Stimulated activated CD4-positive, alpha-beta T cell treated with anti-CD3 and anti-CD28 coated beads, Interleukin-15, amount 100 ng/mL, for 1 hour (primary cell): ENCODE measurements around the gene SPTAN1.
A peak's percentile ranks its signal among the peaks of the same experiment; 100 is the strongest.
"Not testable (repeated sequence)": the region's sequence is repeated elsewhere in the genome, so short reads cannot be mapped to it uniquely, and the experiment has no call there.

Source experiments
- DNase-seq, 2 donors: peaks; one replicate each; pipeline ENCODE4 v3.0.0-alpha.2; 2020; ENCODE audit warnings: low read depth in 1 of 2, low spot score in 1 of 2

SPTAN1 gene

DNA sequence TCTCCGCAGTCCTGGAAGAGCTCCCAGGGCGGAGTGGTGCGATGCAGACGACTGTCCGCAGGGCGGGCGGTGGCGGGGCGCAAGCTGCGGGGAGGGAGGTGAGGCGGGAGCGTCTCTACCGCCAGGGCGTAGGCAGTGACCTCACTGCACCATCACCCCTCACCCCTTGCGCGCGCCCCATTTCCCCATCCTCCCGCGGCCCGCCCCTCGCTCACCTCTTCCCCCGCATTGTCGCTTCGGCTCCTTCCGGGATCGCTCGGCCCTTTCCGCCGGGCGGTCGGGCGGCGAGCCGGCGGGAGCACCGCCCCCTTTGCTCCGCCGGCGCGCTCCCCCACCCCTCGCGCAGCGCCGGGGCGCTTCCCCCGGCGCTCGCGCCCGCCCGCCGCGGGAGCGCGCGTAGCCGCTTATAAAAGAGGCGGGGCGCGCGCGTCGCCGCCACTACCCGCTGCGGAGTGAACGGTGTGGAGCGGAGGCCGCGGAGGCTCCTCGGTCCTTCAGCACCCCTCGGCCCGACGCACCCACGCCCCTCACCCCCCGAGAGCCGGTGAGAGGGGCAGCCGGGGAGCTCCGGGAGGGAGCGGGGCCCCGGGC, at the start of gene SPTAN1:
Gene SPTAN1 (plus strand): TSS at position 435 of the 591 bp plus-strand sequence. CDS start 14,154 bp downstream, outside the sequence.
- DNase-seq = peak; percentile 89 to 94

DNA sequence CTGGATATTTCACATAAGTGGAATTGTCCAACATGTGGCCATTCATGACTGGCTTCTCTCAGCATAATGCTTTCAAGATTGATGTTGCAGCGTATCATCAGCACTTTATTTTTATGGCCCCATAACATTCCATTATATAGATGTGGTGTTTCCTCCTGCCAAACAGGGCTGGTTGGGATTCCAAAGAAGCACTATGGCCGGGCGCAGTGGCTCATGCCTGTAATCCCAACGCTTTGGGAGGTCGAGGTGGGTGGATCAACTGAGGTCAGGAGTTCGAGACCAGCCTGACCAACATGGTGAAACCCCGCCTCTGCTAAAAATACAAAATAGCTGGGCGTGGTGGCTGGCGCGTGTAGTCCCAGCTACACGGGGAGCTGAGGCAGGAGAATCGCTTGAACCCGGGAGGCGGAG, 49.0 kb upstream of the SPTAN1 start:
- not testable (repeated sequence) for DNase-seq

DNA sequence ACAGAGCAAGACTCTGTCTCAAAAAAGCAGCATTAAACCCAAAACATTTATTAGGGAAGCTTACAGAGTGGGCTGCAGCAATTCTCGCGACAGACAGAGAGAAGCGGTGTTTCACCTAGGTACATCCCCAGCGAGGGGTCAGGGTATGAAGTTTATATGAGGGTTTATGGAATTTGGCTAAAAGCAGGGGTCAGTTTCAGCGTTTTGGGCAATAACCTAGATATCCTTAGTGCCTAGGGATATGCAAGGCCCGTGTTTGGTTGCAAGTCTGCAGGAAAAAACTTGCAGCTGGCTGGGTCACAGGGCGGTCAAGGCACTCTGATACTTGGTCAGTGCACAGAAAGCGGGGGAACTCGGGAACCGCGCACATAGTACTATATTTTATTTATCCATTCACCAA, 48.5 kb upstream of the SPTAN1 start:
- no peak for DNase-seq

DNA sequence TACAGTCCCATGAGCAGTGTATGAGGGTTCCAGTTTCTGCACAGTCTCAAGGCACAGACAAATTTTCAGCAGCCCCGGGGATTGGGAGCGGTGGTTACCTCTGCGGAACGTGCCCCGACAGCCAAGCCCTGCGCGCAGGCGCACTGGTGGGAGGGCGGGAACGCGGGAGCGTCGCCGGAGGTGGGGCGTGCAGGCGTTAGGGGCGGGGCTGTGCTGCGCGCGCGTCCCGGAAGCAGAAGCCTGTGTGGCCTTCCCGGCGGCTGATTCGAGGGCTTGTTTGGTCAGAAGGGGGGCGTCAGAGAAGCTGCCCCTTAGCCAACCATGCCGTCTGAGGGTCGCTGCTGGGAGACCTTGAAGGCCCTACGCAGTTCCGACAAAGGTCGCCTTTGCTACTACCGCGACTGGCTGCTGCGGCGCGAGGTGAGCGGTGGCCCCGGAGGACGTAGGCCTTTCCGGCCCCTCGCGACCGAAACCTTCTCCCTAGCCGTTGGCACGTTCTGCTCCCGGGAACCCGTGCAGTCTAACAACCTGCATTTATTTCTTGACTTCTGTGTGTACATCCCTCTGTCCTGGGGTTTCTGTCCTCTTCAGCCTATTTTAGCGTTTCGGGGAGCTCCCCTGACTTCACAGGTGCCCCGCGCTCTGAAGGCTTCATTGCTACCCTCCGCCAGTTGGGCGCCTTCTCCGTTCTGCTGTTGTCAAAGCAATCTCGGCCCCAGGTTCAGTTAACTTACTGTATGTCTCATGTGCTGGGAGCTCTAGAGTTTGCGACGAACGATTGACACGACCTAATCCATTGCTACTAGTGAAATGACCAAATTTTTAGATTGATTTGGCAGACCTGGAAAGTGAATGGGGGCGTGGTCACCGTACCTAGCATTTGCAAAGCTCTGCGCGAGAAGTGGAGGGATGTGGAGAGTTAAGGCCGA, 47.6 kb upstream of the SPTAN1 start, which contains the start of gene GLE1:
Gene GLE1 (plus strand): TSS at position 235 of the 929 bp plus-strand sequence. CDS start 87 bp downstream, at position 322.
- DNase-seq = peak; percentile 95 to 98

DNA sequence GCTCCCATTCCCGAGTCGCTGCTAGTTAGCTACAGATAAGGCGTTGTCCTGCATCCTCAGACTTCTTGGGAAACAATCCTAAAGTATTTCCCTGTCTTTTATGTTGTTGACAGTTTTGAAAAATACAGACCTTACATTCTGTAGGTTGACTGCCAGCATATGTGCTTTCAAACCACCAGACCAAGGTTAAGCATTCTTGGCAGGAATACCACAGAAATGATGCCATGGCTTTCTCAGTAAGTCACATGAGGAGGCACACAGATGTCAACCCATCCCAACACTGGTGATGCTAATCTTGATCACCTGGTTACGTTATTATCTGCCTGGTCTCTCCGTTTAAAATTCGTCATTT, 47.0 kb upstream of the SPTAN1 start:
- no peak for DNase-seq

DNA sequence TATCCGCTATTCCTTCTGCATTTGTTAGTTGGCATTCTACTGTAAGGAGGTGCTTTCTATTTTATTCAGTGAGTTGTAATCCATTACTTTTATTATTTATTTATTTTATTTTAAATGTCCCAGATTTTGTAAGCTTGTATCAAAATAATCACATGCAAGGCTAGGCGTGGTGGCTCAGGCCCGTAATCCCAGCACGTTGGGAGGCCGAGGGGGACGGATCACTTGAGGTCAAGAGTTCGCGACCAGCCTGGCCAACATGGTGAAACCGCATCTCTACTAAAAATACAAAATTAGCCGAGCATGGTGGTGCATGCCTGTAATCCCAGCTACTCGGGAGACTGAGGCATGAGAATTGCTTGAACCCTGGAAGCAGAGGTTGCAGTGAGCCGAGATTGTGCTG, 46.5 kb upstream of the SPTAN1 start:
- not testable (repeated sequence) for DNase-seq

DNA sequence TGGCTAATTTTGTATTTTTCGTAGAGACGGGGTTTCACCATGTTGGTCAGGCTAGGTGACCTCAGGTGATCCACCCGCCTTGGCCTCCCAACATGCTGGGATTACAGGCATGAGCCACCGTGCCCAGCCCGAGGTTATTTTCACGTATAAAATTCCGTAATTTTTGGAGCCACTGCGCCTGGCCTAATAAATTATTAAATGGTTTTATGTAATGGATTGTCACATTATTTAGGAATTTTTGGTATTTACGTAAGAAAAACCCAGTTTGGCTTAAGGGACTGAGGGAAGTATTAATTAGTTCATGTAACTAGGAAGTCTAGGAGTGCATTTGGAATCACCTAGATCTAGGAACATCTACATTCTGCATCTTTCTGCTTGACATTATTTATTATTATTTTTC, 39.6 kb upstream of the SPTAN1 start:
- no peak for DNase-seq

DNA sequence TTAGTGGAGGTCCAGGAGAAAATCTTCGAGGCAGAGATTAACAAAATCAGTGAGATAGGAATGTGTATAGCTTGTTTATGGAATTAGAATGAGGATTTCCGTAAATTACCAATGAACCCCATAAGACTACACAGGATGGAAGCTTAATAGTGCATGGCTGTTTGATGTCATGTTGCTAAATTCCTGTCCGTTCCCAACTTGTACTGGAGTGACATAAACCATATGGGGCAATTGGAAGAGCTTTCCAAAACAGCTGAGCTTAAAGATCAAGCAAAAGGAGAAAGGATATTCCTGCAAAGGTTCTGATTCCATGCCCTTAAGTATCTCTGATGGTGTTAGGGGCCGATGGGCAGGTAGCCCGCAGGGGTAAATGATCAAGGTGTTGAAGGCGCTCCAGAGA, 30.4 kb upstream of the SPTAN1 start:
- DNase-seq = no peak

DNA sequence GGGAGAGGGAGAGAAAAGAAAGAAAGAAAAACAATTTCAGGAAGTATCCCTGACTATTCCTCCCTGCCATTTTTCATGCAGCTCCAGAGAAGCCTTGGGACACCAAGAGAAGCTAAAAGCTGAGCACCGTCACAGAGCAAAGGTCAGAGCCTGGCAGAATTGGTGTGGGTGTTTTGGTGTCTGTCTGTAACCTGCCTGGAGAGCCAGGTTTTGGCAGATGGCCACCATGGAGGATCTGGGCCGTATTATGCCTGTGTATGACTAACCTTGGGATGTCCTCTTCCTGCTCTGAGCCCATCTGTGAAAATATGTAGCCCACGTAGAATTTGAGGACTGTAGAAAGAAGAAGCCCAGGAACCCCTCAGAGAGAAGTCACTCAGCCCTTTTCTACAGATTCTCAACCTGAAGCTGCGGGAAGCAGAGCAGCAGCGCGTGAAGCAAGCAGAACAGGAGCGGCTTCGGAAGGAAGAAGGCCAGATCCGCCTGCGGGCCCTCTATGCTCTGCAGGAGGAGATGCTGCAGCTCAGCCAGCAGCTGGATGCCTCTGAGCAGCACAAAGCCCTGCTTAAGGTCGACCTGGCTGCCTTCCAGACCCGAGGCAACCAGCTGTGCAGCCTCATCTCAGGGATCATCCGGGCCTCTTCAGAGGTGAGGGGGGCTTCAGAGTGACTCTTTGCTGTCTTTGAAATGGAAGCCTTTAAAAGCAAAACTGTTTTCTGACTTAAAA, 29.0 kb upstream of the SPTAN1 start:
- no peak for DNase-seq

DNA sequence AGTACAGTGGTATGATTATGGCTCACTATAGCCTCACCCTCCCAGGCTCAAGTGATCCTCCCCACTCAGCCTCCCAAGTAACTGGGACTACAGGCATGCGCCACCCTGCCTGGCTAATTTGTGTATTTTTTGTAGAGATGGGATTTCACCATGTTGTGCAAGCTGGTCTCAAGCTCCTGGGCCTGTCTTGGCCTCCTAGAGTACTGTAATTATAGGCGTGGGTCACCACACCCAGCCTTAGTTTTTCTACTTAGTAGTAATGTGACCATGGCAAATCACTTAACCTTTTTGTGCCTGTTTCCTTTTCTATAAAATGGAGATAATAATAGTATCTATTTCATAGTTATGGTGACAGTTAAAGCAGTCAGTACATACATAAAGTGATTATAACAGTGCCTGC, 25.7 kb upstream of the SPTAN1 start:
- no peak for DNase-seq

DNA sequence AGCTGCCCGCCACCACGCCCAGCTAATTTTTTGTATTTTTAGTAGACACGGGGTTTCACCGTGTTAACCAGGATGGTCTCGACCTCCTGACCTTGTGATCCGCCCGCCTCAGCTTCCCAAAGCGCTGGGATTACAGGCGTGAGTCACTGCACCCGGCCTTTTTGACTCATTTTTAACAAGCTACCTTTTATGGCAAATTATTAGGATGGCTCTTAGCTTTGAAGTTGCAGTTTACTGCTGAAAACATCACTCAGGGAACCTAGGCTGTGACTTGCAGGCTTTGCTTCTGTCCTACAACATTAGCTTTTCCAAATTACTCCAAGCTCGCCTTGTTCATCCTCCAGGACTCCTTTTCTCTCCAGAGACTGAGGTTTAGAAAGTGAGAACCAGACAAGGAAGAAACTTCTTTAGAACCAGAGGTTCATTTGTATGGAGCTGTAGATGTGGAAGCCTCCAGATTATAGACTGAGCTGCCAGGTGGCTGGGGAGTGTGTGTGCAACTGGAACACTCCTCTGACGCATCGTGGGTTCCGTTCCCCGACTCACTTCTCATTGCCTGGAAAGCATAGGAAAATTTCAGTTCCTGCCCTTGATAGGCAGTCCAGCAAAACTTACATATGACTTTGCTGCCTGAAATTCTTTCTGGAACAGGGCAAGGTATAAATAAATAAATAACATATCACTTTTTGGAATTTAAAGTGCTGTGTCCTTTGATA, 23.8 kb upstream of the SPTAN1 start:
- no peak for DNase-seq

DNA sequence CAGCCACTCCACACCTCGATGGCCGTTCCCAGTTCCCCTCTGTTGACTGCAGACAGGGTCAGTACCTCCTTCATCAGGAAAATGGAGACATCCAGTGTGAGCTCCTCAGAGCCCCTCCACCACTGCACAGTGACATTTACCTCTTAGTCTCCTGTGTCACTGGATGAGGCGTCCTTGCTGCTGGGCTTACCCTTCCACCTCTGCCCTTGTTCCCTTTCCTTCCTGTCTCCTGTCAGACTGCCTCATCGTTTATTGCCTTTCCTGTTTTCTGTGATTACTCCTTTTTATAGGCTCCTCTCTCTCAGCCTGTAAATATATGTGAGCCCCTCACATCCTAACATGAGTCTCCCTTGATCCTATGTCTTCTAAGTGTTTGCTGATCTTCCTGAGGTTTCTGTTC, 23.2 kb upstream of the SPTAN1 start:
- no peak for DNase-seq

DNA sequence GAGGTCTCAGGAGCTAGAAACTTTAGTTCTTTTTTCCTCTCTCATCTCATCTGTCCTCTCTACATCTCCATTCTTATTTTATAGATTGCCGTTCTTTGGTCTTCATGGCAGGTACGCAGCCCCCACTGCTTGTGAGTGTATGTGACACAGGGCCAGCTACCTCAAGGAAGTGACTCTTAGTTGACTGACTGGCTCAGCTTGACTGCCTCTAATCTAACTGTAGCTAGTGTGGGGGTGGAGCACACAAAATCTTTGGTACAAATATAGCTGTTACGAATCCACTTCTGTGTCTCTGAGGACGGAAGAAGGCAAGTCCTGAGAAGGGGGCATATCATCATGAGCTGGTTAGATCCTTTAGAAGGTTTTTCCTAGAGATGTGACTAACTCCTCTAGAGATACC, 19.8 kb upstream of the SPTAN1 start:
- no peak for DNase-seq

DNA sequence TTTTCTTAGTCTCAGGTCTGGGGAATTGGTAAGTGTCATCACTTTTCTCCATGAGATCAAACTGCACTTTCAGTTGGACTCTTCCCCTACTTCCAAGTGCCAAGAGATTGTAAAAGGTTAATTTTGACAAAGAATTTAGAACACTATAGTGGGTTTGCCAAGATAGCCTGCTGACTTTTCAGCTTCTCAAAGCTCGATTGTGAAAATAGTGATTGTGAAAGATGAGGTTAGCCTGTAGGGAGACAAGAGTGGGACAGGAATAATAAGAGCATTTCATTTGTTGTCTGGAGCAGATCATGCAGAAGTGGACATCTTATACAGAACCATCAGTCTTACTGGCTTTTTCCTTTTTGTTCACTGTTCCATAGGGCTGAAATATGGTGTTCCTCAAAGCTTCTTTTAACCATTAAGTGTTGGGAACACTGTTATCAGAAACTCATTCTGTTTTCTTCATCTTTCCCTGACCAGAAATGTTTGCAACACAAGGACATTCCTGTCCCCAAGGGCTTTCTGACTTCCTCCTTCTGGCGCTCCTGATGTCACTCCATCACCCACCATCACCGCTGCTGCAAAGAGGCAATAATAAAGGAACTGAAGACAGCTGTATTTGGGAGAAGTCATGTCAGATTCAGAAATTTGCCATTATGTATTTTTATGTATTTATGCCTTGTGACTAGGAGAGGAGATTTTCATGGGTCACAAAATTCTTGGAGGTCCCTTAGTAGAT, 11.6 kb upstream of the SPTAN1 start:
- no peak for DNase-seq

DNA sequence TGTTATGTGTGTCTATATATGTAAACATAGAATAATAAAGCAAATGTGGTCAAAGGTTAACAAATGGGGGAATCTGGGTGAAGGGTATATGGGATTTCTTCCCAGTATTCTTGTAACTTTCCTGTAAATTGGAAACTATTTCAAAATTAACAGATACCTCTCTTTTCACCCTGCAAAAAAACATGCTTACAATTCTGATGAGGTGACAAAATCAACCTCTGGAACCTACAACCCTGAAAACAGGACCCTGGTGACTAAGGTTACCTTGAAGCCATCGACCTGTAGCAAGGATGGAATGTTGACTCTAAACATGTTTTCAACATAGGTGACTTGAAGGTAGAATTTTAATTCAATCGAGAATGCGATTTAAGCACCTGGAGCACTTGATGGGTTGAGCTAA, 5.9 kb upstream of the SPTAN1 start:
- no peak for DNase-seq

DNA sequence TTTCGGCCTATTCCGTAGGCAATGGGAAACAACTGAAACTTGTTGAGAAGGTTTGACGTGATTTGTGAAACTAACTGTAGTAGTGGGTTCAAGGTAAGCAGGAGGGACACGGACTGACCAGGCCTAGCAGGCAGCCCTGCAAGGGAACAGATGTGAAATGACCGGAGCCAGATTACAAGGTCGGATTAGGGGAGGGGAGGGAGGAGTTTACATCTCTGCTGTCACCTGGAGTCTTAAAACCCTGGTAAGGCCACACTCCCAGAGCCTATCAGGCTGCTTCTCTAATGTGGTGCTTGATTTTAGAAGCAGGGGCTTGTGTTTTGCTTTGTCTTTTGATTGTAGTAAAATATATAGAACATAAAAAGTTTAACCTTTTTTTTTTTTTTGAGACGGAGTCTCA, 3.5 kb upstream of the SPTAN1 start:
- no peak for DNase-seq

DNA sequence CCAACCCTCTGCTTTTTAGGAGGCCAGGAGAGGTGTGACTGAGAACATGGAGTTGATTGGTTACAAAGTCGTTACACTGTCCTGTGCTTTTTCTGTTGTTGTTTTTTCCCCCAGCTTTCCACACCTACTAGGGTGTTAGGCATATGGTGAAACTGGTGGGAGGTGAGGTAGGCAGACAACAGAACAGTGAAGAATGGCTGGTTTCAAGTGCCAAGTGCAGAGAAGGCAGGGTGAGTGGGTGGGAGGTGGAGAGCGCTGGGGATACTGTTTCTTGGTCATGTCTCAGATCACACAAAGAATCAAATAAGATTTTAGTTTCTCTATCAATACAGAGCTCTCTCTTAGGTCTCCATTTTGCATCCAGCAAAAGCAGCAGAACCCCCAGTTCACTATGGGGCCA, 2.2 kb upstream of the SPTAN1 start:
- DNase-seq = no peak

DNA sequence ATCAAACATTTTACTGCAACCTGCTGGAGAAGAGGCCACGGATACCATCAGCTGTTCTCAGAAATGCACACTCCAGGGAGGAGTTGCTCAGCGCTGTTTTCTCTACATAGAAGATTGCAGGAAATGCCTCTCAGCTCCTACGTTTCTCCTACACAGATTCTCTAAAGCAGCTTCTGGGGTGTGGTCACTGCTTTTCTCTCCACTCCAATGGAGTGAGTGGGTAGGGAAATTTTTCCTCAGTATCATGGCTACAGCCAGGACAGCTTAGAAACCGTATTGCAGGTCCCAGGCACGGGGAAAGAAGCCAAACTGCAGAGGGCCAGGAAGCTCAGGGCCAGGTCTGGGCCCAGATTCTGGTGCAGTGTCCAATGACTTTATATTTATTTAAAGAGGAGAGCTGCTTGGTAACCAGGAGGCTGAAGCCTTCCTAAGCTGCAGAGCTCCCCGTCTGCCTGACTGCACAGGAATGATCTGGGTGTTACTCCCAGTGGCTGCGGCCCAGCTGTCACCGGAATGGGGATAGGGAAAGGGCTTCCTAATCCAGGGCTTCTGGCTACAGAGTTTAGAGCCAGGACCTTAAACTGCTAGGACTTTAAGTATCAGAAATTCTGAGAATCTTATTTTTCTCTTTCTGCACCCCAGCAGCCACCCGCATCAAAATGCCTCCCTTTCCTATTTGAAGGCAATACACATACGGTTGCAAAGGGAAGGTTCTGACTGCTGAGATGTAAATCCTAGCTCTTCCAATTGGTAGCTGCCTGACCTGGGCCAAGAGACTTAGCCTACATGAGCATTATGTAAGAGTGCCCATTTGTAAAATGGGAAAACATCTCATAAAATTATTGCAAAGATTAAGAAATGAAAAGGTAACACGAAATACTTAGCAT, 1.4 kb upstream of the SPTAN1 start:
- no peak for DNase-seq

DNA sequence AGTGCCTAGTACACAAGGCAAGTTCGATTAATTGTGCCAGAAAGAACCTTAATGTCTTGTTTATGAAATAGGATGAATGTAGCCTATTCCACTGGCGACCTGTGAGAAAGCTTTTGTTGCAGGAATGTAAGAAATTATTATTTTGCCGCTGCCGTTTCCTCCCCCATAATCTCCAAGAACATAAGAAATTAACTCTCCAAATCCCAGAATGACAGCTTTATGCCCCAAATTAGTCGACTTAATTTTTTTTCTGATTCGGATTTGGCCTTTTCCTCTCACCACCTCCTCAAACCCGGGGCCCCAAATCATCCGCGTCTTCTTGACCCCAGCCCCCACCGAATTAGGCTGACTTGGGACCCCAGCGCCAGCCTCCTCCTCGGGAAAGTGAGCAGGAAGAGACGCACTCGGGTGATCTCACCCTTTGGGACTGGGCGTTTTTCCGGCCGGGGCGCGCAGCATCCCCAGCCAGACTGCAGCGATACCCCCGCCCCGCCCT, 682 bp upstream of the SPTAN1 start:
- DNase-seq = no peak
